Esophagus squamous epithelium (tissue), 4 donors: ENCODE data around the gene SPATA31E1.

ENCODE experiments used
- CTCF ChIP-seq, 6 experiments: fragments of 450-650 bp in 4 of 6; fragments of 200-600 bp in 2 of 6; sonication (generic) in 2 of 6; IDR thresholded peaks; one replicate each; pipeline ENCODE4 v1.5.1; 2016 to 2019; ENCODE audit warnings: antibody characterized with exemption in 6 of 6, mild to moderate bottlenecking in 4 of 6, moderate library complexity in 4 of 6
- POLR2A ChIP-seq, 4 donors: fragments of 450-650 bp; IDR thresholded peaks; one replicate each; pipeline ENCODE4 v1.6.1; 2017; ENCODE audit warnings: antibody characterized with exemption in 4 of 4, mild to moderate bottlenecking in 4 of 4, moderate library complexity in 3 of 4

- no peak for TF ChIP-seq POLR2A (IDR thresholded peaks at IDR 0.05)
- TF ChIP-seq CTCF (IDR thresholded peaks at IDR 0.05), result no peak
Measured at GRCh38 chr9:87898151-87898550, 15.5 kb downstream of the SPATA31E1 start.
